ACHN (cell line): Measurements from ENCODE around the gene LRRN4CL.
"Not testable (repeated sequence)": the region's sequence is repeated elsewhere in the genome, so short reads cannot be mapped to it uniquely, and the experiment has no call there.

ENCODE experiments used
- DNase-seq: peaks from one replicate; pipeline ENCODE4 v3.0.0-alpha.2; 2015
- in situ Hi-C: cut with HindIII; loops from 2 replicates; pipeline ENCODE4 v1.10.0; 2017; ENCODE audit warnings: low sequenced_read_pairs, low pct_ligation_motif_present, low pct_unique_long_range_greater_than_20kb

Gene LRRN4CL

GRCh38 chr11:62689421-62690183 is at the start of gene LRRN4CL:
Gene LRRN4CL, minus strand, starts transcription at chr11:62689530. Its CDS starts 1,022 bp downstream, at chr11:62688508.
- in situ Hi-C loops, result no loop called here

GRCh38 chr11:62737196-62737595 is 47.9 kb upstream of the LRRN4CL start:
- in situ Hi-C loops, result no loop called here
- DNase-seq, result no peak

More at GRCh38 chr11:62689421-62690183, at the start of gene LRRN4CL:
- peak; percentile 34 for DNase-seq

- DNase-seq, result no peak
- in situ Hi-C loops, result no loop called here
Measured at GRCh38 chr11:62732830-62733229, 43.5 kb upstream of the LRRN4CL start.

- DNase-seq, in situ Hi-C loops: not testable (repeated sequence)
Measured at GRCh38 chr11:62730076-62730475, 40.7 kb upstream of the LRRN4CL start.

- in situ Hi-C loops, result no loop called here
- DNase-seq, result peak; percentile 83
Measured at GRCh38 chr11:62728171-62728988, 39.0 kb upstream of the LRRN4CL start, which contains the start of gene TTC9C. Gene TTC9C, plus strand, starts transcription at chr11:62728486. Its CDS starts 363 bp downstream, at chr11:62728849.

GRCh38 chr11:62727872-62728170 is 38.5 kb upstream of the LRRN4CL start:
- DNase-seq, result peak; percentile 96
- in situ Hi-C loops, result no loop called here

- peak; percentile 97 for DNase-seq
- in situ Hi-C loops, result no loop called here
Measured at GRCh38 chr11:62727165-62727871, 38.0 kb upstream of the LRRN4CL start, which contains the start of gene HNRNPUL2. Gene HNRNPUL2, minus strand, starts transcription at chr11:62727457. Its CDS starts 301 bp downstream, at chr11:62727156.

GRCh38 chr11:62726915-62727164 is 37.5 kb upstream of the LRRN4CL start:
- DNase-seq, result no peak
- in situ Hi-C loops, result no loop called here

GRCh38 chr11:62726156-62726914 is 37.0 kb upstream of the LRRN4CL start:
- no peak for DNase-seq
- in situ Hi-C loops, result no loop called here

- no peak for DNase-seq
- in situ Hi-C loops, result no loop called here
Measured at GRCh38 chr11:62725646-62726045, 36.3 kb upstream of the LRRN4CL start.

GRCh38 chr11:62724171-62724570 is 34.8 kb upstream of the LRRN4CL start:
- no peak for DNase-seq
- in situ Hi-C loops, result no loop called here

- no peak for DNase-seq
- in situ Hi-C loops, result no loop called here
Measured at GRCh38 chr11:62721994-62722393, 32.7 kb upstream of the LRRN4CL start.

- DNase-seq, result no peak
- in situ Hi-C loops, result no loop called here
Measured at GRCh38 chr11:62719302-62719978, 30.1 kb upstream of the LRRN4CL start.

GRCh38 chr11:62716816-62717215 is 27.5 kb upstream of the LRRN4CL start:
- in situ Hi-C loops, result no loop called here
- no peak for DNase-seq

- DNase-seq, result no peak
- in situ Hi-C loops, result no loop called here
Measured at GRCh38 chr11:62716206-62716605, 26.9 kb upstream of the LRRN4CL start.

GRCh38 chr11:62715150-62716130 is 26.1 kb upstream of the LRRN4CL start:
- in situ Hi-C loops, result no loop called here

GRCh38 chr11:62713343-62713742 is 24.0 kb upstream of the LRRN4CL start:
- peak; percentile 76 for DNase-seq
- in situ Hi-C loops, result loop anchor here (5.0 kb wide), 1 partner anchor 41 kb away; the partner anchor contains the start of genes LBHD1 and UQCC3

More at GRCh38 chr11:62715150-62716130, 26.1 kb upstream of the LRRN4CL start:
- no peak for DNase-seq
